Islet precursor cell (in vitro differentiated cells): Measurements from ENCODE around the gene ZNF614.
"Not testable (repeated sequence)": the region's sequence is repeated elsewhere in the genome, so short reads cannot be mapped to it uniquely, and the experiment has no call there.

ENCODE experiments used
- DNase-seq: peaks from one replicate; pipeline ENCODE4 v3.0.0-alpha.2; 2018

Gene ZNF614

DNA sequence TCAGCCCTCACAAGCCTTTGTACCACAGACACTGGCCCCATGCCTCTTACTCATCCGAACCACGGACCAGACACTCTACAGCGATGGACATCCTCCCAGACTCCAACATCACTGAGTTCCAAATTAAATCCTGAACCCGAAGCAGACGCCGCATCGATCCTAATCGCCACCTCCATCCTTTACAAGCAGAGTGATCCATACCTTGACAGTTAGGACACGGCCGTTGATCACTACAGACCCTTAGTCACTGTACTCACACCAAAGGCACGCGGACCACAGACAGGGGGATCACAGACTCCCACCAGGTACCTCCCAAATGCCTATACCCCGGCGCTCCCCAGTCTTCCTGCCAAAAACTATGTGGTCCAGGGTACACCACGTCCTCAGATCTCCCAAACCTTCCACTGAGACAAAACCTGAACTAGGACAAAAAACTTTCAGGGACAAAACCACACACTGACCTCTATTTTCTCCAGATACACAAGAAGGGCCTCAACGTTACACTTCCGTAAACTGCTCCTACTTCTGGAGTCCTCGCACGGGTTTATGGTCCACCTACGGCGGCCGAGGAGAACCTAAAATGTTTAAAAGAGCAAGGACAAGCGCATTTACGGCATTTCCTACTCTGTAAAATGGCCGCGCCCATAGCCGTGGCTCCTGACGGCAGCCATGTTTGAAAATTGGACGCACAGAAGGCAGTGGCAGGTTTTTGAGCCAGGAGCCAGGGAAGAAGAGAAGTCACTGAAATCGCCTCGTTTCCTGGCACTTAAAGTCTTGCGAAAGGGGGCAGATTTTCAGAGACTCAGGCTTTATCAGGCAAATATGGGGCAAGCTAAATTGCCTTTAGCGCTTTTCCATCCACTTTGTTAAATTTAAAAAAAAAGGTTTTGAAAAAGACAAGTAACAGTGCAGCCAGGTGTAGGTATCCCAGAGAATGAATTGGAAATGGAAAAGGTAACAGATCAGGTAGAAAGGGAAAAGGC is 41.6 kb downstream of the ZNF614 start, which contains the start of gene ZNF350:
Gene ZNF350 (minus strand): TSS at position 532 of the 983 bp plus-strand sequence. CDS start 12,480 bp downstream, outside the sequence.
- DNase-seq, result peak; percentile 88

DNA sequence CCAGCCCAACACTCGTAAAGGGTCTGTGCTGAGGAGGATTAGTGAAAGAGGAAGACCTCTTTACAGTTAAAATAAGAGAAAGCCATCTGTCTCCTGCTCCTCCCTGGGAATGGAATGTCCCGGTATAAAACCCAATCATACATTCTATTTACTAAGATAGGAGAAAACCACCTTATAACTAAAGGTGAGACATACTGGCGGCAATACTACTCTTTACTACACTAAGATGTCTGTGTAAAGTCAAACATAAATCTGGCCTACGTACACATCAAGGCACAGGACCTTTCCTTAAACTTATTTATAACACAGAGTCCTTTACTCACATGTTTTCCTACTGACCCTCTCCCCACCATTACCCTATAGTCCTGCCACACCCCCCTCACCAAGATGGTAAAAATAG is 44.8 kb downstream of the ZNF614 start:
- no peak for DNase-seq

DNA sequence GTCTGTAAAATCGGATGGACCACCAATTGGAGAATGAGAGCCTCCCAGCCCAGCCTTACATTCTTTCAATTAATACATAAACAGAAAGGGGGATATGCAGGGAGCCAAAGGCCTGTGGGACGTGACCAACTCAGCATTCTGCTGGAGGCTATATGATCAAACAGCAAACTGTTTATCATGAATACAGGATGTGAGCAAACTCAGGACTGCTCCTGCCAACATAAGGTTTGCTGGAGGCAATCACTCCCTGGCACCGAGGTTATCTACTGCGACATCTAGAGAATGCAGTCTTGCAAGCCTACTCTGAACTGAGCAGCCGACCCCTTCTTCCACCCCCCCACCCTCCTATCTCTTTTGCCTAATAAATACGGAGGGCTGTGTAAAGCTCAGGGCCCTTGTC is 47.3 kb downstream of the ZNF614 start:
- DNase-seq, result not testable (repeated sequence)

DNA sequence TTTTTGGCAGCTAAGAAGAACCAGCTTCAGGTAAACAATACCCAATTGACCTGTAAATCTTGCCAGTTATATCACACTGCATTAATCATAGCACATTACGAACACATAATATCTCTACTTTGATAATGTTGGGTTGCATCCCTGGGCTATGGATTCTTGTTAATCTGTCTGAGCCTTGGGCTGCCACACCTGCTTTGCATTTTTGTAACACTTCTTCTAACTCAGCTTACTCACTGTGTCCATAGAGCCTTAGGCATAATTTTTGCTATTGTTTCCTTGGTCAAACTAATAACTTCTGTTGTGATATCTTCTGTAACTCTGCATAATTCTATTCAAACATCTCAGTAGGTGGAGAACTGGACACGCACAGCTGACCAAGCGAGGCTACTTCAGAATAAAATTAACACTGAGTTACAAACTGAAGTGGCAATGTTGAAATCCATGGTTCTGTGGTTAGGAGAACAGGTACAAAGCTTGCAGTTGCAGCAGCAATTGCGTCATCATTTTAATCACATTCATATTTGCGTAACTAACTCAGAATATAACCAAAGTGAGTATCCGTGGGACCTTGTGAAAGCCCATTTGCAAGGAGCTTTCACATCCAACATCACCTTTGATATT is 48.0 kb downstream of the ZNF614 start:
- no peak for DNase-seq

DNA sequence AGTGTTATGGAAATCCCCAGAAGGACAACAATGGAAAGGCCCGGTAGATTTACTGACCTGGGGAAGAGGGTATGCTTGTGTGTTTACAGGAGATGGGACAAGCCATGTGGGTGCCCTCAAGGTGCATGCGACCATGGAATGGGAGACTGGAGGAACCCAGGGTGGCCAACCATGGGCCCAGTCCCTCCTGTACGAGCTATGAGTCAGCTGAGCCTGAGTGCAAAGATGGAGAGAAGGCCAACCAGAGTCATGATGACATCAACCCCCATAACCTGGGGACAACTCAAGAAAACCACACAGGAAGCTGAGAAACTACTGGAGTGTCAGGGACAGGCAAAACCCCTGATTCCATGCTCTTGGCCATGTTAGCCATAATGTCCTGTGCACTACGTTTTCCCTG is 49.3 kb downstream of the ZNF614 start:
- no peak for DNase-seq

DNA sequence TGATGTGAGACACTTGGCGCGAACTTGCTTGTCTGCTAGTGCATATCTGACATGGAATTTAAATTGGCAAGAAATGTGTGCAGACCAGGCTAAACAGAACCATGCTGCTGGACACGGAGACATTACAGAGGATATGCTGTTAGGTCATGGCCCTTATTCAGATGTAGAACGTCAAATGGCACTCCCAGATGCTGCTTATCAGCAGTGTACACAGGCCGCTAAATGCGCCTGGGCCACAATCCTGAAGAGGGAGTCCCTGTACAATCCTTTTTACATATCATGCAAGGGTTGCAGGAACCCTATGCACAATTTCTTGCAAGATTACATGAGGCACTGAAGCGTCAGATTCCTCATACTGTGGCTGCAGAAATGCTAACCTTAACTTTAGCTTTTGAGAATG is 50.8 kb downstream of the ZNF614 start:
- no peak for DNase-seq

DNA sequence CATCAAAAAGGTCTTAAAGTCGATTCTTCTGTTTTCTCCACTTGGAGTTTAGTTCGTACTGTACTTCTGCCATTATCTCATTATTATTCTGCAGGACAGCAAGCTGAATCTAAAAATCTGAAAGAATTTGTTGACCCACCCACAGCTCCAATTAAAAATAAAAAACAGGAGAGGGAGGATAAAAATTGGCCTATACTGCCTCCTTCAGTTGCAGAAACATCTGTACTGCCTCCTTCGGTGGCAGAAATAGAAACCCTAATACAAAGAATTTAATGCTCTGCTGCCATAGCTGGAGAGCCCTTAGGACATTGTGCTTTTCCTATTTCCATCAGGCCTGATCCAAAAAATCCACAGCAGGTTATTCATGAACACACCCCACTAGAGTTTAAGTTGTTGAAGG is 51.3 kb downstream of the ZNF614 start:
- DNase-seq, result no peak

DNA sequence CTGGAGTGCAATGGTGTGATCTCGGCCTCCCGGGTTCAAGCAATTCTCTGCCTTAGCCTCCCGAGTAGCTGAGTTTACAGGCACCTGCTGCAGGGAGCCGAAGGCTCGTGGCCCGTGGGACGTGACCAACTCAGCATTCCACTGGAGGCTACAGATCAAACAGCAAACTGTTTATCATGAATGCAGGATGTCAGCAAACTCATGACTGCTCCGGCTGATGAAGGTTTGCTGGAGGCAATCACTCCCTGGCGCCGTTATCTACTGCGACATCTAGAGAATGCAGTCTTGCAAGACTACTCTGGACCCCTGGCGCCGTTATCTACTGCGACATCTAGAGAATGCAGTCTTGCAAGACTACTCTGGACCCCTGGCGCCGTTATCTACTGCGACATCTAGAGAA is 52.4 kb downstream of the ZNF614 start:
- not testable (repeated sequence) for DNase-seq

DNA sequence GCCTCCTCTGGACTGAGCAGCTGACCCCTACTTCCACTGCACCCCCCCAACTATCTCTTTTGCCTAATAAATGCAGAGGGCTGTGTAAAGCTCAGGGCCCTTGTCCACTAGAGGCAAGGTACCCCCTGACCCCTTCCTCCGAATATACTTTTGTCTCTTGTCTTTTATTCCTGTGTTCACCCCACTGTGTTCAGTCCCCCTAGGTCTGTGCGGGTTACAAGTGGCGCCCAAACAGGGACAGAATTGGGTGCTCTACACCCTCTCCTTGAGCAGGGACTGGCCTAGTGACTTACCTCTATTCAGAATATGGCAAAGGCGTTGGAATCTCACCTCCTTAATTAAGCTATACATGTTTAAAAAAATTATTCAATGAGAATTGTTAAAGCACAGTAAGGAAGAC is 56.6 kb downstream of the ZNF614 start:
- DNase-seq, result no peak

DNA sequence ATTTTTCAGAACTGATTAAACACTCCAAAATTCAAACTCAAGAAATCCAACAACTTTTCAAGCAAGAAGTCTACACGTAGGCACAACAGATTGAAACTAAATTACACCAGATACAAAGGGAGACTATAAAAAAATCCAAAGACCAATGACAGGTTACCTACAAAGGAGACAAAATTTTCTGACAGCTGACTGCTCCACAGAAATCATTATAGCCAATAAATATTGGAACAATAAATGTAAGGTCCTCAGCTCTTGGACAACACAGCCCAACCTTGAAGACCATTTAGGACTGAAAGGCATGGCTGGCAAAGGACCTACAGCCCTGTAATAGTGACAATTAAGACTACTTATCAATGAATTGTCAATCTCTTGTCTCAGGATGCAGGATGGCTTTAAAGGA is 57.5 kb downstream of the ZNF614 start:
- DNase-seq, result no peak

DNA sequence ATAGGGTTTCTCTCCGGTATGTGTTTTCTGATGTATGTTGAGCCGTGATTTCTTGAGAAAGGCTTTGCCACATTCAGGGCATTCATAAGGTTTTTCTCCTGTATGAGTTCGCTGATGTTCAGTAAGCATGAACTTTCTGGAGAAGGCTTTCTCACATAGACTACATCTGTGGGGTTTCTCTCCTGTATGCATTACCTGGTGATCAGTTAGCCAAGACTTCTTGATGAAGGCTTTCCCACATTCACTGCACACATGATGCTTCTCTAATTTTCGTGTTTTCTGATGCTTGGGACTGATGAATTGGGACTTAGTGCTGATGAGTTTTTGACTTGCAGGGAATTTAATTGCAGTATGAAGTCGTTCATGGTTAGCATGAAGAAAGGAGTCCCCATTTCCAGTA is 62.6 kb downstream of the ZNF614 start:
- no peak for DNase-seq
